Measurements from ENCODE around the gene CACNA1D.

The CACNA1D gene

DNA sequence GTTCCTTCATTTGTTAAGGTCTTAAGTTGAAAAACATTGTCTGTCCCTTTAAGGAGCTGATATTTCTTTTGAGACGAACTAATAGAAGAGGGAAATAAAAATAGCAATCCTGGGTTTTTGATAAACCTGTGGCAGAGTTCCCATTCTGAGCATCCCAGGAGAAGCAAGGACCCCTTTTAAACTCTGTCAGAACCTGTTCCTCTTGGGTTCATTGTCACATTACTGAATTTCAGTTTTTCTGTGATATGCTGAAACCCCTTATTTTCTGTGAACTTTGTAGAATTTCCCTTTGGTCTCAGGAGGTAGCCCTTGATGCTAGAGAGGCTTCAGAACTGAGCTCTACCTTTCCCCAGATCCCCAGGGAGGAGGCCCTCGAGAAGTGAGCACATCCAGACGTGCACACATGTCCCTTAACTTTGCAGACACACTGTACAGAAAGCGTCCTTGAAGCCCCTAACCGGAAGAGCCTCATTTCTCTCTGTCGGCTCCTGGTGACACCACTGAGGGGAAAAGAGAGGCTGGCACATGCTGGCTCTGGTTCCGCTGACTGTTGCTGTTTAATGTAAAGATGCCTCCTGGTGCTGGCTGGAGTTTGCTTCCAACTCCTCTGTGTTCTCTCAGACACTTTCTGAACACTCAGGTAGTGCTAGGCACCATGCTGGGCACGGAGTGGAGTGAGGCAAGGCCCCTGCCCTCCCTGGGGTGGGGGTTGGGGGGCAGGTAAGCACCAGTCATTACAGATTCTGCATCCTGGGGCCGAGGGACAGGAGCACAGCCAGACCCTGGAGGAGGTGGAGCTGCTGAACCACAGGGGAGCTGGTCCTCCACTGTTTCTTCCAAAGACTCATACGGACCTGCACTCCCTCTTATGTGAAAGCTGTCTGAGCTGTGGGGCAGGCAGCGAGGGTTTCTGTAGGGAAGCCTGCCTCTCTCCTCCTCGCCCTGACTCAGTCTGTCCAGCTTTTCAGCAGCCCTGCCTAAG, 274.4 kb downstream of the CACNA1D start:
- no peak for DNase-seq

DNA sequence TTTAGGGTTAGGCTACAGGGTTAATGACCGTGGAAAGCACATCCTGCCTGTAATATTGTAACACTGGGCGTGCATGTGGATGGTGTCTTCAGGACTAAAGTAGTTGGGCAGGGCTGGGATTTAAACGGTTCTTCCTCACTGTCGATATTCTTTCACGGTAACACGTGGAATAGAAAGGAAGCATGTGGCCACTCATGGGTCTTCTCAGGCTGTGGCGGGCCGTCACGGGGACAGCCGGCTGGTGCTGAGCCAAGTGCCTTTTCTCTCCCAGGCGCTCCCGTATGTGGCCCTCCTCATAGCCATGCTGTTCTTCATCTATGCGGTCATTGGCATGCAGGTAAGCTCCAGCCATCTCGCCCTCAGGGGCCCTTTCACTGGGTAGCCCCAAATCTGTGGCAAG, 278.2 kb downstream of the CACNA1D start:
- DNase-seq: no peak

DNA sequence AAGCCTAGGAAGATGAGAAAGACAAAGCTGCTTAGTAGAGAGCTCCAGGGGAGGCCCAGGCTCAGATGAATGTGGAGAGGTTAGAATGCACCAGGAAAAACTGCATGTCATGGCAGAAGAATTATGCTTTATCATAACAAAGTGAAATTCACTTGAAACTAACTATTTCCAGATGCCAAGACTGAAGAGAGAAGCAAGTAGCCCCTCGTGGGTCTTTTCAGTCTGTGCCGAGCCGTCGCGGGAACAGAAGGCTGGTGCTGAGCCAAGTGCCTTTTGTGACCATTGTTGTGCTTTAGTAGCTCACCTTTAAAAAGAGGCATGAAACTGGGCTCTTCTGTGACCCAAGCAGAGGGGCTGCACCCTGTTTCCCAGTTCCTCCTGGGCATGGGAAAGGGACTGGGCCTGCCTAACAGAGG, 278.6 kb downstream of the CACNA1D start:
- no peak for DNase-seq

DNA sequence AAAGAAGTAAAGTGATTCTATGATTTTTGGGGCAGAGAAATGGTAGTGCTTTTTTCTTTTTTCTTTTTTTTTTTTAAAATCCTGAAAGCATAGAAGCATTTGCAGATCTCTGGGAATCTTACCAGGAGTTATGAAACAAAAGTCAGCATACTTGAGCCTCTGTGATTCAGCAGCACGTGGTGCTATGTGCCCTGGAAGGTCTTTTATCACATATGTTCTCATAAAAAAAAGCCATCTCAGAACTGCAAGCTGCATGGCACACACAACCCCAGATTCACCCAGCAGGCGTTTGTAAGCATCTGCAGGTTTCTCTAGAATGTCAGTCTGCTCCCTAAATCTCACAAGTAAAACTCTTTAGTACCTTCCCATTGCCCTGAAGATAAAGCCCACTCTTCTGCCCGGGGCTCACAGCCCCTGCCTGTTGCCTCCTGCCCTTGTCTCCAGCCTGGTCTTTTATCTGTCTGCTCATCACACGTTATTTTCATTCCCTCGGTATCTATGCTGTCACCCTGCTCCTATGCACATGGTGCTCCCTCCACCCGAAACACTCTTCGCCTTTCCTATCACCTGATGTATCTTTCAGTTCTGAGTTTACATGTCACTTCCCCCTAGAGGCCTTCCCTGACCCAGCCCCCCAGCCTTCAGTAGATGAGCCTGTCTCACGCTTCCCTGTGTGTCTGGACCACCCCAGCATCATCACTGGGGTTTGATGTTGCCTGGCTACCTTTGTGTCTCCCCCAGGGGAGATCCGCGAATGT, 279.4 kb downstream of the CACNA1D start:
- no peak for DNase-seq

DNA sequence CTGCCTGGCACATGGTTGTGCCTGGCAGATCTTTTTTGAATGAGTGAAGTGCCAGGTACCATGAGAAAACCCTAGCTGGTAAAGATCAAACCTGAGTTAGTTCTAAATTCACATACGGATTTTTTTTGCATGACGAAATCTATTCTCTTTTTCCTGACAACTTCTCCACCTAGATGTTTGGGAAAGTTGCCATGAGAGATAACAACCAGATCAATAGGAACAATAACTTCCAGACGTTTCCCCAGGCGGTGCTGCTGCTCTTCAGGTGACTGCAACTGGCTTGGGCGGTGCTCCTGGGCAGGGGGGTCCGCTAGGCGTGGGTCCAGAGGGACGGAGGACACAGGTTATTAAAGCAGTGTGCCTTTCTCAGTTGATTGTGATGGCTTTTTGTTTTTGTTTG, 280.0 kb downstream of the CACNA1D start:
- DNase-seq: no peak

DNA sequence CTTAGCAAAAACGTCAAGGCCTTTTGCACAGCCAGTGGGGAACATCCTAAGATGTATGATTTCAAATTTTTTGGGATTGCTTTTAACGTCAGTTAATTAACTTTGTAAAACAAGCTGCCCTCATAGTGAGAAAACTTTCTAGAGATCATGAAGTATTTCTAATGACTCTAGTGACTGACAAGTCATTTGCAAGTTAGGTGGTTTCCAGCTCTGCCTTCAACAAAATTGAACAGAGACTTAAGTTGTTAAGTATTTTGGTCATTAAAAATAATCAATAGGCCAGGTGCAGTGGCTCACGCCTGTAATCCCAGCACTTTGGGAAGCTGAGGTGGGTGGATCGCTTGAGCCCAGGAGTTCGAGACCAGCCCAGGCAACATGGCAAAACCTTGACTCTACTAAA, 280.6 kb downstream of the CACNA1D start:
- no peak for DNase-seq

DNA sequence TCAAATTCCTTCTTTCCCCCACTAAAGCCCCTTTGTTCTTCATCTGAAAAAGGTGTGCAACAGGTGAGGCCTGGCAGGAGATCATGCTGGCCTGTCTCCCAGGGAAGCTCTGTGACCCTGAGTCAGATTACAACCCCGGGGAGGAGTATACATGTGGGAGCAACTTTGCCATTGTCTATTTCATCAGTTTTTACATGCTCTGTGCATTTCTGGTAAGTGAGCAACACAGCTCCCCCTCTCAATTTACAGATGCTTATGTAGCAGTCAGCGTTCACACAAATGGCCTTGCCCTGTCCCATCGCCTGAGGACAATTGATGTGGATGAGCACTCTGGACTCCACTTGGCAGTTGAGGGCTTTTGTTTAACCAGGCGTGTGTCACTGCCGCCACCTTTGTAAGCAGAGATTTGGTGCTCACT, 281.4 kb downstream of the CACNA1D start:
- no peak for DNase-seq

DNA sequence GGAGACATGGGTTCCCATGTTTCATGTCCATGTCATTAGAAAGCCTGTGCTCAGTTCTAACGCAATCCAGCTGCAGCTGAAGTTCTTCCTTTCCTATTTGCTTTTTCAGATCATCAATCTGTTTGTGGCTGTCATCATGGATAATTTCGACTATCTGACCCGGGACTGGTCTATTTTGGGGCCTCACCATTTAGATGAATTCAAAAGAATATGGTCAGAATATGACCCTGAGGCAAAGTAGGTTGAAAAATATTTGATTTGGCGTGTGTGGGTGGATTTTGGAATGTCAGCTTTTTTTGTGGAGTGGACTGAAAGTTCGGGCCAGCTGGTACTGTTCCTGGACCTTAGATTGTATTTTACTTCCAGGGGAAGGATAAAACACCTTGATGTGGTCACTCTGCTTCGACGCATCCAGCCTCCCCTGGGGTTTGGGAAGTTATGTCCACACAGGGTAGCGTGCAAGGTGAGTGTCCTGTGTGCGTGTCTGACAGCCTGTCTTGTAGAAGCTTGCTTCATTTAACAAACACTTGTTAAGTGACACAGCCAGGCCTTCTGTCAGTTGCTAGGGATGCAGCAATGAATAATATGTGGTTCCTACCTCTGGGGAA, 282.2 kb downstream of the CACNA1D start:
- no peak for DNase-seq

DNA sequence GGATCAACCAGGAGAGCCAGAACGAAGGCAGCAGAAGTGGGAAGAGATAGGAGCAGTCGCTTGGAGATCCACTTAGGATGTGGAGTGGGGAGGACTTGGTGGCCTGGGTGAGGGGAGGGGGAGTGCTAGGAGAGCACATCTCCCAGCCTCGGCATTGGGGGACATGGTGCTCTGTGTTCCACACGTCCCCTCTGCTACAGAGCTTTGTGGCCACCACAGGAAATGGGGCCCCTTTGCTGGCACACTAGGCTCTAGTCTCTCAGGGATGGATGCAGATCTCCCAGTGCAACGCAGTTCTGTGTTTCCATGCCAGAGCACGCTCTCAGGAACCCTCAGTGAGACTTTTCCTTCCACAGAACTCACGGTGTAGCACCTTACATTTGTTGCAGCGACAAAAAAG, 283.1 kb downstream of the CACNA1D start:
- DNase-seq: no peak

DNA sequence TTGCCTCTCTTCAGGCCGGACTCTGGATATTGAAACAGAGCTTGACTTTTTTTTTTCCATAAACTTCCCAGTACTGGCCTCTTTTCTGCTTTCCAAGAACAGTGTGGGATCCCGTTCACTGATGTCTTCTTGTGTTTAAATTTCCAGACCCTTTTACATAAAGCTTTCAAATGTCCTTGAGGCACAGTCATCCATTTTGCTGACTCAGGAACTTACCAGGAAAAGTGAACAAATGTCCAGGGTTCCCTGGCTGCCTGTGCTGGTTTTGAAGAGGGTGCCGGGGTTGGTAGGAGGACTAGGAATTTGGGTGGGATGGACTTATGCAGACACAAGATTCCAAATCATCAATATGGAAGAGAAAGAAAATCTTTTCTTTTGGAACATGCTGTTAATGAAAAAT, 283.7 kb downstream of the CACNA1D start:
- no peak for DNase-seq

DNA sequence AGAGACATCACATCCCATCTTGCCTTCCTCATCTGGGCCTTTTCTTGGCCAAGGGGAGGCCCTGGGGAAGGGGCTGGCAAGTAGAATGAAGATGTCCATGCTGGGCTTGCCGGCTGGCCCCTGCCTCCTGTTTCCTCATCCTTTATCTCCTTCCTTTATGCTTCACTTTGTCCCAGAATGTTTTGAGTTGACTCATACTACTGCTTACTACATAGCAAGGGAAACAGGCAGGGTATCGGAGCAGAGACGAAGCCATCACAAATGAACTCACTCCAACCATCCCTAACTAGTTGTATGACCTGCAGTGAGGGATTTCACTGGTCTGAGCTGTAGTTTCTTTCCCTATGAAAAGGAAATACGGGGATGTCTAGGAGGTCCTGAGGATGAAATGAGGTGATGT, 285.8 kb downstream of the CACNA1D start:
- DNase-seq: no peak

DNA sequence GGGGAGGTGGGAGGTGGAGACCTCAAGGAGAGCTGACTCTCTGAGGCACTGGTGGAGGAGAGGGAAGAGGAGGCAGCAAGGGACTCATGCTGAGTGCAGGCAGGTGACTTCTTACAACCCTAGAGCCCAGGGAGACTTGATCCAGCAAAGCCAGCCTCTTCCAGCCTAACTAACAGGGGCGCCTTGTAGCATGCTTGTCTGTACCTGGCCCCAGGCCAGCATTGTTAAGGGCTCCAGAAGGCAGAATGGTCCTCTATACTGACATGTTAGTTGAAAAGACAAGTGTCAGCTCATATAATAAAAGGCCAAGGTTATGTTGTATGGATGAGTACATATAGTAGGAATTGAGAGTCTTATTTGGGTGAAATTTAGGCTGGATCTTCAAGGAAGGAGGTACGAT, 286.4 kb downstream of the CACNA1D start:
- no peak for DNase-seq

DNA sequence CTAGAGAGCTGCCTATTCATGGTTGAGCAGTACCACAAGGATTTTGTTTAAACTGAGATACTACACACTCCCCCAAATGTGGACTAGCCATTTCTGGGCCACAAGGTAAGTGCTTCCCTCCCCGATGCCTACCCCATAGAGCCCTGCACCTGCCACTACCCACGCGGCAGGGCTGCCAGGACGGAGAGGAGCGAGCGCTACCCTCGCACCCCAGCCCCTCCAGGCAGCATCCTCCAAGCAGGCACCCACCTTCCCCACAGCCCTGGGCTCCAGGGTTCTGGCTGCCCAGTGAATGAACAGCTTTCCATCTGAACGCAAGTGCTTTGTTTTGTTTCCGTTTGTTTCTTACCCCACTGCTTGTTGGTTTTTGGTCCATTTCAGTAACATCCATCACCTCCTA, 292.6 kb downstream of the CACNA1D start:
- DNase-seq: no peak

DNA sequence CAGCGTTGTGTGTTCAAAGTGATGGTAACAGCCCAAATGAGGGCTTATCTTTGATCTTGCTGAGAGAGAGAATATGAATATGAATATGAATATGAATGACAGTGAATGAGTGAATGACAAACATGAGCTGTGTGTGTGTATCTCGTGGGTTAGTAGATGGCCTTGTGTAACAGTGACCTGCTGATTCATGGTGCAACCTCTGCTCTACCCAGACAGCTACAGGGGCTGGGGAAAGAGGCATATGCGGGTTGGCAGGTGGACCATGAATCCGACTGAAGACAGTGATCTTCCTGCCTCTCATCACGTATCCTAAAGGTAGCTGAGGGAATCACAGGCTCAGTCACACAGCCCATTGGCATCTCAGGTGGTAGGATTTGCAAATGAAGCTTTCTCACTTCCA, 293.6 kb downstream of the CACNA1D start:
- no peak for DNase-seq

DNA sequence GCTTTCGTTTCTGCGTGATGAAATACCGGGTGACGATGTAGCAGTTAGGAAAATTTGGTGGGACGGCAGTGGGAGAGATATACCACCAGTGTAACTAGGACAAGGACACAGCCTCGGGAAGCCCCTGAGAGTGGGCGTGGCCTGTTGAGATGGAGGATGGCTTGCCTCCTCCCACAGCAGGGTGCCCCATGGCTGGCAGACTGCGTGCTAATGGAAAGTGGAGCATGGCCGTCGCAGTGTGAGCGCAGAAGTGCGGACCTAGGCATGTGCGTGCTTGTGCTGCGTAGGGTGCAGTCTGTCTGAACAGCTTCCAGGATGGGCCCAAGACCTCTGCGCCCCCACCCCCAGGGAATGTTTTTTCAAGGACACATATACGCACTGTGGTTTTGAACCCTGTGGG, 295.0 kb downstream of the CACNA1D start:
- DNase-seq: no peak

DNA sequence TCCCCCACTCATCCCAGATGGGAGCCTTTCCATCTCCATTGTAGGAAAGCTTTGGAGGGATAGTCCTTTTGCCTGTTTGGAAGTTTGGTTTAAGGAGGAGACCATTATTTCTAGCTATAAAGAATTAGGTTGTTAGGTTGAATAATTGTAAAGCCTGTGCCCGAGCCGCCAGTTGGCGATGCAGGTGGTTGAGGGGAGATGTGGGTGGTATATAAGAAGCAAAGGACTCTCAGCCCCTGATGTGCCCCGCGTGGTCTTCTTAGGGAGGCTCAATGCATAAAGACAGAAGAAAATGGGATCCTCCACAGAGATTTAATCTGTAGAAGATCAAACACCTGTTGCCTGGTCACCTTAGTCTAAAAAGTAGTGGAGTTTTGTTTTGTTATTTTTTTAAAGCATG, 296.1 kb downstream of the CACNA1D start:
- DNase-seq: no peak

DNA sequence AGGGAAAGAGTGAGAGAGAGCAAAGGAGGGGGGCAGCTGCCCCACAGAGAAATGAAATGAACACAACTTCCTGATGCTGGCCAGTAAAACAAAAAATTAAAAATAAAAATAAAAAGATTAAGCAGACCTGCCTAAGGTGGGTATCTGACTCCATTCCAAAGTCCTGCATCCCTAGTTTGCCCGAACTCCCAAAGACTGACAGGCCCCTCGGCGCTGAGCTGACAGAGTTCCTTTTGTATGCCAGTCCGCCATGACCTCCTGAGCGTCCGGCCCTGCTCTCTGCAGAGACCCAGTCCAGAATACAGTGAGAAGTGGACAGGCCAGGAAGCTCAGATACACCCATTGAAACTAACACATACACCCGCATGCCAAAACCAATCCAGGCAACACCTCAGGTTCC, 296.9 kb downstream of the CACNA1D start:
- no peak for DNase-seq

DNA sequence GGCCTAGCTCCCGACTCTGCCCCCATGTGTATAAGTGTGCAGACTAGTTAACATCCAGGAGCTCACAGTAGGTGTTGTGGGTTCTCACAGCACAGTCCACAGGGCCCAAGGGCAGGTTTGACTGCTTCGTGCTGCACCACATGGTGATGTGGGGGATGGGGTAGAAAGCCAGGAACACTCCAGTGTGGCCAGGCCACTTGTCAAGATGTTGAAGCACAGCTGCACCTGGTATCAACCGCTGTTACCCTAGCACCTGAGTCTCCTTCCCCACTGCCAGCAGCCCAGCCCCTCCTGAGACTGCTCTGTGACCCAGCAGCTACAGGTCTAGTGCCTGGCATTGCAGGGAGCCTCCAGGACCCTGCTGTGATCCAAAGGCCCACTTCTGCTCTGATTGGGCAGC, 298.5 kb downstream of the CACNA1D start:
- no peak for DNase-seq

DNA sequence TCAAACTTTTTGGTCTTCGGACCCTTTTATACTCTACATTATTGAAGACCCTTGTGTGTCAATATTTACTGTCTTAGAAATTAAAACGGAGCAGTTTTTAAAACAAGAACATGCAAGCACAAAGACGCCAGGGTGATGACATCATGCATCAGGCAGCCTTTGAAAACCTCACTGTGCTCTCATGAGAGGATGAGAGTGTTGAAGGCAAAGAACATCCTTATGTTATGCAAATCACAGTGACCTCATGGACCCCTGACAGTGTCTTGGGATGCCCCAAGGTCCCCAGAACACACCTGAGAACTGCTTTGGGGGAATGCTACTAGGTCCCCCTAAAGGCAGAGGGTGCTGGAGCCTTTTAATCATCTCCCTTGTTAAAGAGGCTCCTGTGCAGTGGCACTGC, 300.2 kb downstream of the CACNA1D start:
- no peak for DNase-seq

DNA sequence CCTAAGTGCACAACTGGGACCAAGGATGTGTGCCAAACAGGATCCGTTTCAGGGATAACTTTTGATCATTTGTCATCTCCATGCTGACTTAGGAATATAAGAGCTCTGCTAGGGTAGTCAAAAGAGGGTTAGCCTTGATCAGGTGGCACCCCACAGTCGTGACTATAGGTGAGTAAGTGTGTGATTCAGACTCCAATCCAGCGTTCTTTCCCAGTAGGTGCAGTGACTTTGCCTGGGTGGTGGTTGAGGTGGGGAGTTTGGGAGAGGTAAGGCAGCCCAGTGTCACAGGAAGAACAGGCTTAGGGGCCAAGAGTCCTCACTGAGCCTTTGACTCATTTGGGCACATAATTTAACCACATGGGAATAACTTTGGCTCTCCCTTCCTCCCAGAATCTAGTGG, 300.8 kb downstream of the CACNA1D start:
- DNase-seq: no peak

DNA sequence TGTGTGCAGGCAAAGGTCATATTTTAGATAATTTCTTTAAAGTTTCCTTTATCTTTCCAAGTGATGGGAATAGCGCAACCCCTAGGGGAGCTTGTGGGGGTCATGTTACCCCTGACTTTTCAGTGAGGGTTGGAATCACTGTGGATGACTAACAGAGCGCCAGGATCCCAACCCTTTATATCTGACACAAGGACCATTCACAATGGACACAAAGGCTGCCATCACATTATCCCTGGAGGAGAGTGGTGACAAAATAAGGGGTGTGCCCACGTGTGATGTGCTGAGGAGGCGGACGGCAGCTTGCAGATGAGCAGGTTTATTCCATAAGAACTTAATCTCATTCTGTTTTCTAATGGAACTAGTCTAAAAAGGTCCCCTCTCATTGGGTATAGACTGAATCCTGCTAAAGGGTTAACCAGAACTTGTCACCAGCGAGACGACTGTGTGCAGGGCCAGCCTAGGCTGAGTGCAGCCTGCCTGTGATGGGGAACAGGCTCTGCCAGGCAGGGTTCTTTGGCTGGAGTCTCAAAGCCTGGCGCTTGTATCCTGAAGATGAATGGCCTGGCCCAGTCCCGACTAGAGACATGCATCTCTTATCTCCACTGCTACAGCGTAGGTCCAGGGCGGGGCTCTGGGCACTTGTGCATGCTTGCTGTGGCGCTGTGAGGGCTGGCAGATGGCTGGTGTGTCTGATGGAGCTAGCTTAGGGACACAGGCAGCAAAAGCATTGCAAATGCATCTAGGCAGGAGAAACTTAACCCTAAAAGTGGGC, 301.6 kb downstream of the CACNA1D start:
- DNase-seq: no peak

DNA sequence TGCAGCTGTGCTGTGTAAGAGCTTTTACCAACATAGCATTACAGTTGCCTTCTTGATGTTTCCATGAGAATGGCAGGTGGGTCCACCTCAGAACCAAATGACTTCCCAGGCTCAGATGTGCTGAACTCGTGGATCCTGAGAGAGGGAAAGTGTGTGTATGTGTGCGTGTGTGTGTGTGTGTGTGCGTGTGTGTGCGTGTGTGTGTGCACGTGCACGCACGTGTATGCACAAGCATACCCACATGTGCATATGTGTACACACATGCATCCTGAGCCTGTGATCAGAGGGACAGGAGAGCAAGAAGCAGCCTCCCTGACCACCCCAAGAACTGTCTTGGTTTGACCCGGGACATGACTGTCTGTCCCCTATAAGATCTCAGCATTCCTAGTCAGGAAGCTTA, 303.7 kb downstream of the CACNA1D start:
- DNase-seq: no peak

DNA sequence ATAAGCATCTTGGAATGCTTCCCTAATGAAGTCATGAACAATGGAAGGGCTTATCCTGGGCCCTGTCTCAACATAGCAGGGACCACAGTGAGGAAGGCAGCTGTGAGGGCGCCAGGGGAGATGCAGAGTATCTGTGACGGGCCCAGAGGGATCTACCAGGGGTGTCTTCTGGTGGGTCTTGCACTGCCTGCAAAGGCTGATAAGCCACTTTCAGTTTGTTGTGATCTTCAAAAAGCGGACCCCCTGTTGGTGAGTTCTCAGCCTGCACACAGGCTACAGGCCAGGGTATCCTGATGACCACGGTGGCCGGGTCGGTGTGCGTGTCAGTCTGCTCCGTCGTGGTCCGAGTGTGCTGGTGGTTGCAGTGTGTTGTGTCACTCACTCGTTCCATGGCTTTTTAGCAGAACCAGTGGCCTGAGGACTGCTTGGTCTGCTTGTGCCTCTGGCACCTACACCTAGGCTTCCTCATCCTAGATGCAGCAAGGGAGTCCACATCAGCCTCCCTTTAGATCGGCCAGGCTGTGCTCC, 305.0 kb downstream of the CACNA1D start:
- DNase-seq: no peak

Measured in SHP77 treated with DMSO at 0.1 percent for 48 hours (cell line).